Muscle of back (tissue), 11 donors: Measurements from ENCODE around the gene STRADB. TPM values are rescaled to one million over a fixed set of nuclear protein-coding genes. Genes with fewer than 3 reads are reported as not detected.
"Not testable (repeated sequence)": the region's sequence is repeated elsewhere in the genome, so short reads cannot be mapped to it uniquely, and the experiment has no call there.

Experiments used
- DNase-seq, 3 donors: peaks; one replicate each; pipeline versions ENCODE4 v3.0.0 to v3.0.0-alpha.2; 2013
- polyA plus RNA-seq, 10 donors: library from polyadenylated mRNA; unstranded; fragments of 120-200 nt; gene quantifications; one replicate each; pipeline ENCODE4 v1.2.1, GENCODE V29; 2013; ENCODE audit not compliant: insufficient read length in 10 of 10

Gene STRADB
- polyA plus RNA-seq, 10 donors, result 37.3 to 95.5 (median 50.8) TPM

- DNase-seq, result not testable (repeated sequence)
Measured at GRCh38 chr2:201428366-201428765, 23.2 kb upstream of the STRADB start.

- not testable (repeated sequence) for DNase-seq
Measured at GRCh38 chr2:201429835-201430234, 21.7 kb upstream of the STRADB start.

GRCh38 chr2:201430322-201430721 lies 21.2 kb upstream of the STRADB start:
- DNase-seq, result not testable (repeated sequence)

- DNase-seq, result no peak
Measured at GRCh38 chr2:201430839-201431238, 20.7 kb upstream of the STRADB start.

- no peak for DNase-seq
Measured at GRCh38 chr2:201432038-201432620, 19.4 kb upstream of the STRADB start.

GRCh38 chr2:201432621-201433393 lies 18.7 kb upstream of the STRADB start:
- DNase-seq, result peak in 2 of 3 donors; percentile 52 to 82

GRCh38 chr2:201433394-201433995 lies 18.0 kb upstream of the STRADB start:
- no peak for DNase-seq

- DNase-seq, result no peak
Measured at GRCh38 chr2:201436141-201436540, 15.4 kb upstream of the STRADB start.

GRCh38 chr2:201439336-201439922 lies 12.1 kb upstream of the STRADB start:
- not testable (repeated sequence) for DNase-seq

GRCh38 chr2:201440182-201440581 lies 11.4 kb upstream of the STRADB start:
- DNase-seq, result peak in 1 of 3 donors; percentile 11

GRCh38 chr2:201441409-201441808 lies 10.1 kb upstream of the STRADB start:
- DNase-seq, result no peak

- no peak for DNase-seq
Measured at GRCh38 chr2:201444746-201445465, 6.6 kb upstream of the STRADB start.

GRCh38 chr2:201447086-201447485 lies 4.5 kb upstream of the STRADB start:
- no peak for DNase-seq

- no peak for DNase-seq
Measured at GRCh38 chr2:201448061-201448460, 3.5 kb upstream of the STRADB start.

GRCh38 chr2:201448701-201449100 lies 2.8 kb upstream of the STRADB start:
- DNase-seq, result no peak

GRCh38 chr2:201450954-201451291 lies 617 bp upstream of the STRADB start:
- no peak for DNase-seq

- peak in 1 of 3 donors; percentile 27 for DNase-seq
Measured at GRCh38 chr2:201452058-201452921, 750 bp downstream of the STRADB start.

- DNase-seq, result no peak
Measured at GRCh38 chr2:201452922-201453643, 1.5 kb downstream of the STRADB start.

GRCh38 chr2:201458381-201458780 lies 6.8 kb downstream of the STRADB start:
- no peak for DNase-seq

- DNase-seq, result no peak
Measured at GRCh38 chr2:201460532-201460931, 9.0 kb downstream of the STRADB start.
